ENCODE results near the gene UBA3. TPM values are rescaled to one million over a fixed set of nuclear protein-coding genes. Genes with fewer than 3 reads are reported as not detected.

UBA3 gene
- total and polyA plus RNA-seq, 2 of the 13 experiments (the other 11 are each of a cell fraction or from before 2014, with no cell fraction given), result 40.7 to 49.0 TPM

DNA sequence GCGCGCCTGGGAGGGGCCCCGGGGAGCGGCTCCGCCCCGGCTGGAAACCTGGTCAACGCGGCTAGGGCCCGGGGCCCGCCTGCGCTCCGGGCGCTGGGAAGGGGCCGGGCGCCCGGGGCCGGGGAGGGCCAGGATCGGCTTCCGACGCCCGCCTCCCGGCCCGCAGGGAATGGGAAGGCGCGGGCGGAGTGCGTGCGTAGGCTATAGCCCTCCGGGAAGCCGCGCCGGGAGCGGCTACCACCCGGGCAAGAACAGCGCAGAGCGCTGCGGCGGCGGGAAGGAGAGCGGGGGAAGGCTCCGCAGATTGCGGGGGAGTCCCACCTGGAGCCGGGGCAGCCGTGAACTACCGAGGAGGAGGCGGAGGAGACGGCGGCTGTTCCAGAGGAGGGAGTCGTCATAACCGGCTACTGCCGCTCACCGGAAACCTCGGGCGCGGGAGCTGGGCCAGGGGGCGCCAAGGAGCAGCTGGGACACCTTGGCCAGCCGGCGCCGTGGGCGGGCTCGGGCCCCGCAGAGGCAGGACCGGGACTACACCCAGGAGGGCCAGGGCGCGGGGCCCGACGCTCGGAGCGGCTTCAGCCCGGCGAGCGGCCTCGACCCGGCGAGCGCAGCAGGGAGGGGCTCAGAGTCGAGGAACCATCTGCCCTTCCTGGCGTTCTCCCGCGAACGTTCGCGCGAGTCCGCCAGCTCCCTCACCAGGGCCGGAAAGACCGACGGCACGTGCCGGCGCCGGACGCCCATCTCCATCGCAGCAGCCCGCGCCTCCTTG is 66.7 kb downstream of the UBA3 start, which contains the start of gene EOGT (continued):
- TF ChIP-seq REXO4 (CRISPR knock-in tag; IDR thresholded peaks at IDR 0.05; ENCODE audit: borderline replicate concordance) (no peak), CBX1 (IDR thresholded peaks at IDR 0.05; ENCODE audit: low read depth) (no peak), ZNF510 (CRISPR knock-in tag; IDR thresholded peaks at IDR 0.05; ENCODE audit: low read depth) (no peak), SALL1 (CRISPR knock-in tag; IDR thresholded peaks at IDR 0.05) (peak; percentile 82), HMG20B (CRISPR knock-in tag; conservative IDR thresholded peaks at IDR 0.05) (no peak), FOSL1 (CRISPR knock-in tag; IDR thresholded peaks at IDR 0.05; ENCODE audit: borderline replicate concordance) (no peak), DZIP1 (CRISPR knock-in tag; IDR thresholded peaks at IDR 0.05) (no peak), ZNF343 (CRISPR knock-in tag; IDR thresholded peaks at IDR 0.05) (peak; percentile 26; the same call in 1 of the 2 replicates), ZNF780A (CRISPR knock-in tag; IDR thresholded peaks at IDR 0.05) (0 out of 2 replicates have a peak, but pooled peaks have one; percentile 37), MAFK (conservative IDR thresholded peaks at IDR 0.05 in 1 of 2, IDR thresholded peaks at IDR 0.05 in 1 of 2; ENCODE audit: low read length in 2 of 2) (no peak), ZNF207 (IDR thresholded peaks at IDR 0.05; ENCODE audit: borderline replicate concordance) (no peak), ZNF777 (CRISPR knock-in tag; IDR thresholded peaks at IDR 0.05) (peak; percentile 96), TMF1 (CRISPR knock-in tag; IDR thresholded peaks at IDR 0.05; ENCODE audit: low read depth) (no peak), NFYB (CRISPR knock-in tag; IDR thresholded peaks at IDR 0.05) (no peak), ZNF468 (CRISPR knock-in tag; IDR thresholded peaks at IDR 0.05) (no peak), ZNF282 (IDR thresholded peaks at IDR 0.05; ENCODE audit: partially characterized antibody) (no peak)
- TF ChIP-seq, protein P1, sequence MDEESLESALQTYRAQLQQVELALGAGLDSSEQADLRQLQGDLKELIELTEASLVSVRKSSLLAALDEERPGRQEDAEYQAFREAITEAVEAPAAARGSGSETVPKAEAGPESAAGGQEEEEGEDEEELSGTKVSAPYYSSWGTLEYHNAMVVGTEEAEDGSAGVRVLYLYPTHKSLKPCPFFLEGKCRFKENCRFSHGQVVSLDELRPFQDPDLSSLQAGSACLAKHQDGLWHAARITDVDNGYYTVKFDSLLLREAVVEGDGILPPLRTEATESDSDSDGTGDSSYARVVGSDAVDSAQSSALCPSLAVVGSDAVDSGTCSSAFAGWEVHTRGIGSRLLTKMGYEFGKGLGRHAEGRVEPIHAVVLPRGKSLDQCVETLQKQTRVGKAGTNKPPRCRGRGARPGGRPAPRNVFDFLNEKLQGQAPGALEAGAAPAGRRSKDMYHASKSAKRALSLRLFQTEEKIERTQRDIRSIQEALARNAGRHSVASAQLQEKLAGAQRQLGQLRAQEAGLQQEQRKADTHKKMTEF (CRISPR knock-in tag; IDR thresholded peaks at IDR 0.05), result peak; percentile 97
- TF ChIP-seq, protein P2, sequence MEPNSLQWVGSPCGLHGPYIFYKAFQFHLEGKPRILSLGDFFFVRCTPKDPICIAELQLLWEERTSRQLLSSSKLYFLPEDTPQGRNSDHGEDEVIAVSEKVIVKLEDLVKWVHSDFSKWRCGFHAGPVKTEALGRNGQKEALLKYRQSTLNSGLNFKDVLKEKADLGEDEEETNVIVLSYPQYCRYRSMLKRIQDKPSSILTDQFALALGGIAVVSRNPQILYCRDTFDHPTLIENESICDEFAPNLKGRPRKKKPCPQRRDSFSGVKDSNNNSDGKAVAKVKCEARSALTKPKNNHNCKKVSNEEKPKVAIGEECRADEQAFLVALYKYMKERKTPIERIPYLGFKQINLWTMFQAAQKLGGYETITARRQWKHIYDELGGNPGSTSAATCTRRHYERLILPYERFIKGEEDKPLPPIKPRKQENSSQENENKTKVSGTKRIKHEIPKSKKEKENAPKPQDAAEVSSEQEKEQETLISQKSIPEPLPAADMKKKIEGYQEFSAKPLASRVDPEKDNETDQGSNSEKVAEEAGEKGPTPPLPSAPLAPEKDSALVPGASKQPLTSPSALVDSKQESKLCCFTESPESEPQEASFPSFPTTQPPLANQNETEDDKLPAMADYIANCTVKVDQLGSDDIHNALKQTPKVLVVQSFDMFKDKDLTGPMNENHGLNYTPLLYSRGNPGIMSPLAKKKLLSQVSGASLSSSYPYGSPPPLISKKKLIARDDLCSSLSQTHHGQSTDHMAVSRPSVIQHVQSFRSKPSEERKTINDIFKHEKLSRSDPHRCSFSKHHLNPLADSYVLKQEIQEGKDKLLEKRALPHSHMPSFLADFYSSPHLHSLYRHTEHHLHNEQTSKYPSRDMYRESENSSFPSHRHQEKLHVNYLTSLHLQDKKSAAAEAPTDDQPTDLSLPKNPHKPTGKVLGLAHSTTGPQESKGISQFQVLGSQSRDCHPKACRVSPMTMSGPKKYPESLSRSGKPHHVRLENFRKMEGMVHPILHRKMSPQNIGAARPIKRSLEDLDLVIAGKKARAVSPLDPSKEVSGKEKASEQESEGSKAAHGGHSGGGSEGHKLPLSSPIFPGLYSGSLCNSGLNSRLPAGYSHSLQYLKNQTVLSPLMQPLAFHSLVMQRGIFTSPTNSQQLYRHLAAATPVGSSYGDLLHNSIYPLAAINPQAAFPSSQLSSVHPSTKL (CRISPR knock-in tag; IDR thresholded peaks at IDR 0.05), result peak; percentile 45
- TF ChIP-seq, protein P3, sequence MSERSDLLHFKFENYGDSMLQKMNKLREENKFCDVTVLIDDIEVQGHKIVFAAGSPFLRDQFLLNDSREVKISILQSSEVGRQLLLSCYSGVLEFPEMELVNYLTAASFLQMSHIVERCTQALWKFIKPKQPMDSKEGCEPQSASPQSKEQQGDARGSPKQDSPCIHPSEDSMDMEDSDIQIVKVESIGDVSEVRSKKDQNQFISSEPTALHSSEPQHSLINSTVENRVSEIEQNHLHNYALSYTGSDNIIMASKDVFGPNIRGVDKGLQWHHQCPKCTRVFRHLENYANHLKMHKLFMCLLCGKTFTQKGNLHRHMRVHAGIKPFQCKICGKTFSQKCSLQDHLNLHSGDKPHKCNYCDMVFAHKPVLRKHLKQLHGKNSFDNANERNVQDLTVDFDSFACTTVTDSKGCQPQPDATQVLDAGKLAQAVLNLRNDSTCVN (CRISPR knock-in tag; IDR thresholded peaks at IDR 0.05; ENCODE audit: borderline replicate concordance), result no peak
- TF ChIP-seq, protein P4, sequence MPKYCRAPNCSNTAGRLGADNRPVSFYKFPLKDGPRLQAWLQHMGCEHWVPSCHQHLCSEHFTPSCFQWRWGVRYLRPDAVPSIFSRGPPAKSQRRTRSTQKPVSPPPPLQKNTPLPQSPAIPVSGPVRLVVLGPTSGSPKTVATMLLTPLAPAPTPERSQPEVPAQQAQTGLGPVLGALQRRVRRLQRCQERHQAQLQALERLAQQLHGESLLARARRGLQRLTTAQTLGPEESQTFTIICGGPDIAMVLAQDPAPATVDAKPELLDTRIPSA (CRISPR knock-in tag; IDR thresholded peaks at IDR 0.05; ENCODE audit: borderline replicate concordance), result peak; percentile 72; the same call in 1 of the 2 replicates
